LNCaP clone FGC (cell line): ENCODE results near the gene CYP27C1.

ENCODE experiments used
- DNase-seq: peaks from one replicate; pipeline ENCODE4 v3.0.0-alpha.2; 2011; ENCODE audit warnings: low read depth
- H3K4me3 ChIP-seq: 2 replicates; pipeline ENCODE4 v1.5.1; 2011; ENCODE audit warnings: mild to moderate bottlenecking, low read depth, low read length, control low read depth
- TF ChIP-seq, protein P1 (sequence below): IDR thresholded peaks from 2 replicates; pipeline ENCODE4 v1.5.1; 2012; ENCODE audit warnings: mild to moderate bottlenecking; ENCODE audit not compliant: control insufficient read depth, insufficient read depth; ENCODE audit errors: extremely low read depth

The CYP27C1 gene

DNA sequence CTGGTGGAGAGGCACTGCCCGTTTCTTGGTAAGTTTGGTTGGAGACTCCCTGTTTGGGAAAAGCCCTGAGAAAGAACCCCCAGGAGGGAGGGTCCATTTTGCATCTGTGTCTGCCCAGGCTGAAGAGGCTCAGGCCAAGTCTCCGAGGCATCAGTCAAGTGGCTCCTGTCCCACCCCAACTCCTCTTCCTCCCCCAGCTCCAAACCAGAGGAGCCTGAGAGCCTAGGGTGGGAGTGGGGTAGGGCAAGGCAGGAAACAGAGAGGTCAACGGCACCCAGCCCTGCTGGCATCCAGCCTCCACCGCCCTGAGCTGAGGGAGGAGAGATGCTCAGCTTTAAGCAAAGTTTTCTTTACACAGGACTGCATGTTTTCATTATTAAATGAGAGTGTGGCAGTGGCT lies 38.2 kb downstream of the CYP27C1 start:
- TF ChIP-seq, protein P1, sequence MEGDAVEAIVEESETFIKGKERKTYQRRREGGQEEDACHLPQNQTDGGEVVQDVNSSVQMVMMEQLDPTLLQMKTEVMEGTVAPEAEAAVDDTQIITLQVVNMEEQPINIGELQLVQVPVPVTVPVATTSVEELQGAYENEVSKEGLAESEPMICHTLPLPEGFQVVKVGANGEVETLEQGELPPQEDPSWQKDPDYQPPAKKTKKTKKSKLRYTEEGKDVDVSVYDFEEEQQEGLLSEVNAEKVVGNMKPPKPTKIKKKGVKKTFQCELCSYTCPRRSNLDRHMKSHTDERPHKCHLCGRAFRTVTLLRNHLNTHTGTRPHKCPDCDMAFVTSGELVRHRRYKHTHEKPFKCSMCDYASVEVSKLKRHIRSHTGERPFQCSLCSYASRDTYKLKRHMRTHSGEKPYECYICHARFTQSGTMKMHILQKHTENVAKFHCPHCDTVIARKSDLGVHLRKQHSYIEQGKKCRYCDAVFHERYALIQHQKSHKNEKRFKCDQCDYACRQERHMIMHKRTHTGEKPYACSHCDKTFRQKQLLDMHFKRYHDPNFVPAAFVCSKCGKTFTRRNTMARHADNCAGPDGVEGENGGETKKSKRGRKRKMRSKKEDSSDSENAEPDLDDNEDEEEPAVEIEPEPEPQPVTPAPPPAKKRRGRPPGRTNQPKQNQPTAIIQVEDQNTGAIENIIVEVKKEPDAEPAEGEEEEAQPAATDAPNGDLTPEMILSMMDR = no peak
- DNase-seq = no peak
- H3K4me3 ChIP-seq = no peak overlapping the region

DNA sequence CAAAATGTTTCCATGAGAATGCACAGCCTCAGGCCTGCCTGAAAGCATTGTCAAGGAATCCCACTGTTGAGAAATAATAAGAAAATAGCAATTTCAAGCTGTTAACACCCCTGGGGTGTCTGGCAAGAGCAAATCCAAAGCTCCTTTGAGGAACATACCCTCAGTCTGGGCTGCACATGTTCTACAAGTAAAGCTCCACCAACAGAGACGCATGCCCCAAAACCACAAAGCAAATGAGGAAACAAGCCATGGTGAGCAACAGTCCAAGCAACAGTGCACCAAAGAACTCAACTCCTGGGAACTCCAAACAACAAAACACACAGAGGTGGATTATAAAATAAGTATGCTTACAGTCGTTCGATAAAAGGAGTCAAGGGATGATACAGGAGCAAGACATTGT lies 40.3 kb downstream of the CYP27C1 start:
- DNase-seq = no peak
- no peak overlapping the region for H3K4me3 ChIP-seq
- TF ChIP-seq, protein P1 = no peak

DNA sequence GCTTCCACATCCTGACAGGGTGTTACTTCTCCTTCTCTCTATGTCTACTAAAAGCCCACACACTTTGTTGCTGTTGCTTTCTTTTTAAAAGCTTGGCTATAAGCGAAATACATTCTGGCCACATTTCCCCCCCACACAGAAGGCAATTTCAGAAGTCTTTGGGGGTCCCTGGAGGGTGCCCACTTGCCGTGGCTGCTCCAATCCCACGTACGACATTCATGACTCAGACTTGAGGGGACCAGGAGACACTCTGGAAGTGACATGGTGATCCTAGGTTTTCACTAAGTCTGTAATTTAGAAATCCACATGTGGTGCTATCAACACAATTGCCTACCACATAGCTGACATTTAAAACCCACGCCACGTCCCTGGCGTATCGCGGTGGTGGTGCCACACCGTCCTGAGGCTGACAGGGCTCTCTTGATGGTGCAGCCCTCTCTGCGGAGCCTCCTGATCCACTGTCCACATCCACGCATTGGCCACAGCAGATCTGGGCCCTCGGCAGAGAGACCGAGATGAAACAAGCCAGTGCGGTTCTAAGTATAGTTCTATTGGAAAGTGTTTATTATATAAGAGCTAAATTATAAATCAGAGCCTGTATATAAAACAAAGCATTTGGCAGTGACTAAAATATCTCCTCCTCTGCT lies 42.4 kb downstream of the CYP27C1 start:
- TF ChIP-seq, protein P1 = no peak
- DNase-seq = no peak
- H3K4me3 ChIP-seq = no peak overlapping the region

GRCh38 chr2:127176371-127177311 lies 43.5 kb downstream of the CYP27C1 start:
- TF ChIP-seq, protein P1 = no peak
- H3K4me3 ChIP-seq = no peak overlapping the region
- DNase-seq = no peak

- no peak overlapping the region for H3K4me3 ChIP-seq
- no peak for DNase-seq
- TF ChIP-seq, protein P1 = no peak
These were observed 44.2 kb downstream of the CYP27C1 start for GRCh38 chr2:127175751-127176354.

GRCh38 chr2:127175041-127175721 lies 44.9 kb downstream of the CYP27C1 start:
- H3K4me3 ChIP-seq = no peak overlapping the region
- DNase-seq = no peak
- TF ChIP-seq, protein P1 = no peak
